Measurements from ENCODE around the gene CASQ1. TPM values are rescaled to one million over a fixed set of nuclear protein-coding genes. Genes with fewer than 3 reads are reported as not detected.

CASQ1 gene
- polyA plus RNA-seq, 1 donor from 2014 or later: not detected

GRCh38 chr1:160205242-160206035 is 15.1 kb downstream of the CASQ1 start, which contains the start of gene PEA15:
Gene PEA15 (plus strand): TSS chr1:160205384. CDS start chr1:160211545, 6,161 bp downstream.
- H3K9ac ChIP-seq (ENCODE audit: low read length): peak within 1 kb of the TSS; percentile 96

DNA sequence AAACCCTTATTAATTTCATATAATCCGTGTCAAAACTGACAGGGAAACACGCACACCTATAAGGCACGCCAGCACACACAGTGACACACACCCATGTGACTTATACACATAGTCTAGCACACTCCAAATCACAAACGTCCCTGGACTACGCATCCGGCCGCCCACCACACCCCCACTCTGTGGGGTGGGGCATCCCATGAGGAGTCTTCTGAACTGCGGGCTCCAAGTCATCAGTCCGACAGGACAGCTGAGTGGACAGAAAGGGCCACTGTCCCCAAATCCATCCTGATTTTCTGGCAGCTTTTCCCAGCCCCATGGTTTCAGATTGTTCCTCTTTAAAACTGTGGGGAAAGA is 15.6 kb downstream of the CASQ1 start:
- Histone ChIP-seq H3K27ac (ENCODE audit: low read length) (peak overlapping the region; percentile 10), H3K9me2 (ENCODE audit: insufficient read depth, low read length) (no peaks in the 10 kb centered on the region), H3F3A (ENCODE audit: insufficient read depth, low read length, poor library complexity, severe bottlenecking) (peaks cover 5% of the 10 kb centered on the region), H3K27me3 (ENCODE audit: insufficient read depth, low read depth, low read length) (no peaks in the 10 kb centered on the region), H2AFZ (ENCODE audit: low read depth, low read length) (no peak overlapping the region), H3K9me3 (ENCODE audit: low read length) (no peaks in the 10 kb centered on the region), H3K79me2 (replicated peaks; ENCODE audit: insufficient read depth, low read length) (peaks cover 18% of the 10 kb centered on the region), H3K36me3 (ENCODE audit: insufficient read depth, low read length) (no peaks in the 10 kb centered on the region), H3K4me3 (ENCODE audit: low read length) (peak overlapping the region; percentile 99), H3K9ac (ENCODE audit: low read length) (peak overlapping the region; percentile 96), H4K20me1 (ENCODE audit: insufficient read depth) (no peaks in the 10 kb centered on the region), H3K4me2 (ENCODE audit: low read length) (peak overlapping the region; percentile 76)
- TF ChIP-seq EZH2 (IDR thresholded peaks at IDR 0.05; ENCODE audit: borderline replicate concordance, insufficient read depth, low read length, poor library complexity, severe bottlenecking): no peak
- TF ChIP-seq SMC3 (conservative IDR thresholded peaks at IDR 0.05; ENCODE audit: poor library complexity): no peak
- no peak for TF ChIP-seq POLR2AphosphoS5 (IDR thresholded peaks at IDR 0.05)

More at GRCh38 chr1:160205242-160206035, 15.1 kb downstream of the CASQ1 start, which contains the start of gene PEA15:
- Histone ChIP-seq H3K79me2 (replicated peaks; ENCODE audit: insufficient read depth, low read length) (peaks cover 13% of the 10 kb centered on the region), H2AFZ (ENCODE audit: low read depth, low read length) (peak within 1 kb of the TSS; percentile 65), H3K27me3 (ENCODE audit: insufficient read depth, low read depth, low read length) (no peaks in the 10 kb centered on the region), H3K36me3 (ENCODE audit: insufficient read depth, low read length) (no peaks in the 10 kb centered on the region), H4K20me1 (ENCODE audit: insufficient read depth) (no peaks in the 10 kb centered on the region), H3F3A (ENCODE audit: insufficient read depth, low read length, poor library complexity, severe bottlenecking) (peaks cover 2% of the 10 kb centered on the region), H3K4me3 (ENCODE audit: low read length) (peak within 1 kb of the TSS; percentile 99), H3K27ac (ENCODE audit: low read length) (peak within 1 kb of the TSS; percentile 68), H3K4me2 (ENCODE audit: low read length) (peak within 1 kb of the TSS; percentile 76), H3K9me3 (ENCODE audit: low read length) (no peaks in the 10 kb centered on the region), H3K9me2 (ENCODE audit: insufficient read depth, low read length) (no peaks in the 10 kb centered on the region)
- peak; percentile 27 for TF ChIP-seq RAD21 (conservative IDR thresholded peaks at IDR 0.05)
- TF ChIP-seq MXI1 (conservative IDR thresholded peaks at IDR 0.05; ENCODE audit: poor library complexity, severe bottlenecking): peak; percentile 79
- no peak for TF ChIP-seq SMC3 (conservative IDR thresholded peaks at IDR 0.05; ENCODE audit: poor library complexity)
- peak; percentile 75 for TF ChIP-seq POLR2AphosphoS5 (IDR thresholded peaks at IDR 0.05)

GRCh38 chr1:160206421-160207117 is 16.2 kb downstream of the CASQ1 start:
- no peaks in the 10 kb centered on the region for H3K9me3 ChIP-seq (ENCODE audit: low read length)
- H3K27me3 ChIP-seq (ENCODE audit: insufficient read depth, low read depth, low read length): no peaks in the 10 kb centered on the region
- H3K9ac ChIP-seq (ENCODE audit: low read length): peak overlapping the region; percentile 96
- no peaks in the 10 kb centered on the region for H3K9me2 ChIP-seq (ENCODE audit: insufficient read depth, low read length)
- H4K20me1 ChIP-seq (ENCODE audit: insufficient read depth): no peaks in the 10 kb centered on the region
- H3K4me3 ChIP-seq (ENCODE audit: low read length): peak overlapping the region; percentile 99
- no peaks in the 10 kb centered on the region for H3K36me3 ChIP-seq (ENCODE audit: insufficient read depth, low read length)
- TF ChIP-seq EZH2 (IDR thresholded peaks at IDR 0.05; ENCODE audit: borderline replicate concordance, insufficient read depth, low read length, poor library complexity, severe bottlenecking) (no peak), EP300 (conservative IDR thresholded peaks at IDR 0.05; ENCODE audit: poor library complexity, severe bottlenecking) (no peak)
- TF ChIP-seq, protein P1, sequence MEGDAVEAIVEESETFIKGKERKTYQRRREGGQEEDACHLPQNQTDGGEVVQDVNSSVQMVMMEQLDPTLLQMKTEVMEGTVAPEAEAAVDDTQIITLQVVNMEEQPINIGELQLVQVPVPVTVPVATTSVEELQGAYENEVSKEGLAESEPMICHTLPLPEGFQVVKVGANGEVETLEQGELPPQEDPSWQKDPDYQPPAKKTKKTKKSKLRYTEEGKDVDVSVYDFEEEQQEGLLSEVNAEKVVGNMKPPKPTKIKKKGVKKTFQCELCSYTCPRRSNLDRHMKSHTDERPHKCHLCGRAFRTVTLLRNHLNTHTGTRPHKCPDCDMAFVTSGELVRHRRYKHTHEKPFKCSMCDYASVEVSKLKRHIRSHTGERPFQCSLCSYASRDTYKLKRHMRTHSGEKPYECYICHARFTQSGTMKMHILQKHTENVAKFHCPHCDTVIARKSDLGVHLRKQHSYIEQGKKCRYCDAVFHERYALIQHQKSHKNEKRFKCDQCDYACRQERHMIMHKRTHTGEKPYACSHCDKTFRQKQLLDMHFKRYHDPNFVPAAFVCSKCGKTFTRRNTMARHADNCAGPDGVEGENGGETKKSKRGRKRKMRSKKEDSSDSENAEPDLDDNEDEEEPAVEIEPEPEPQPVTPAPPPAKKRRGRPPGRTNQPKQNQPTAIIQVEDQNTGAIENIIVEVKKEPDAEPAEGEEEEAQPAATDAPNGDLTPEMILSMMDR (IDR thresholded peaks at IDR 0.05; ENCODE audit: poor library complexity, severe bottlenecking): no peak
- no peak overlapping the region for H2AFZ ChIP-seq (ENCODE audit: low read depth, low read length)
- peak overlapping the region; percentile 10 for H3K27ac ChIP-seq (ENCODE audit: low read length)
- peaks cover 5% of the 10 kb centered on the region for H3F3A ChIP-seq (ENCODE audit: insufficient read depth, low read length, poor library complexity, severe bottlenecking)
- peak overlapping the region; percentile 76 for H3K4me2 ChIP-seq (ENCODE audit: low read length)
- H3K79me2 ChIP-seq (replicated peaks; ENCODE audit: insufficient read depth, low read length): peaks cover 18% of the 10 kb centered on the region
